HCT116 (cell line): Measurements from ENCODE around the gene ADAM8.

Experiments used
- JUND ChIP-seq: IDR thresholded peaks from 2 replicates; pipeline ENCODE4 v1.6.1; 2012
- POLR2AphosphoS5 ChIP-seq: IDR thresholded peaks from 2 replicates; pipeline ENCODE4 v1.6.1; 2011; ENCODE audit warnings: mild to moderate bottlenecking, low read depth, low read length, moderate library complexity
- ZNF274 ChIP-seq: fragments of 200-500 bp; sonication (Bioruptor generic); IDR thresholded peaks from 2 replicates; pipeline ENCODE4 v1.6.1; 2014; ENCODE audit warnings: mild to moderate bottlenecking, low read depth, low read length, inconsistent platforms

DNA sequence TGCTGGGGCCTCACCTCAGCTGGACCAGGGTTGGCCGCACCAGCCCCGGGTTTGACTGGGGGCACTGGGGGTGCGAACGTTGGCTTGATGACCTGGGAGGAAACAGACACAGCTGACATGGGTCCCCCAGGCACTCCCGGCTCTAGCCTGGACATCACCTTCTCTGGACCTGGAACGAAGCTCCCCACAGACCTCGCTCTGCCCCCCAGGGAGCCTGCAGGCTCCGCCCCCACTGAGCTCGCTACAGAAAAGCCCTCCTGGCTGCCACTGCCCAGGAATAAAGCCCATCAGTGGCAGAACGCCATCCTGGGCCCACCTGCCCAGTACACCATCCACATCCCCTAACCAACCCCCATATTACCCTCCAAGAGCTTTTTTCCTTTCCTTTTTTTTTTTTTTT, 13.0 kb downstream of the ADAM8 start:
- no peak for TF ChIP-seq JUND
- TF ChIP-seq ZNF274: no peak
- no peak for TF ChIP-seq POLR2AphosphoS5
